H1 (cell line): ENCODE results near the gene GSTA1. TPM values are rescaled to one million over a fixed set of nuclear protein-coding genes. Genes with fewer than 3 reads are reported as not detected.

ENCODE experiments used
- CHD1 ChIP-seq: IDR thresholded peaks from 2 replicates; pipeline ENCODE4 v1.6.1; 2012; ENCODE audit warnings: low read depth, low read length, improper control_type of control experiment
- CHD7 ChIP-seq: fragments of 300-600 bp; sonication (generic); IDR thresholded peaks from 2 replicates; pipeline ENCODE4 v1.7.1; 2012; ENCODE audit warnings: low read length, moderate library complexity, mild to moderate bottlenecking, inconsistent platforms; ENCODE audit not compliant: insufficient replicate concordance
- HDAC6 ChIP-seq: IDR thresholded peaks from one replicate; pipeline ENCODE4 v1.7.1; 2012; ENCODE audit warnings: low read depth, mild to moderate bottlenecking, inconsistent platforms, low read length, moderate library complexity
- RNF2 ChIP-seq: fragments of 200-900, 300-1000 bp; sonication (generic); IDR thresholded peaks from 2 replicates; pipeline ENCODE4 v1.7.1; 2016; ENCODE audit warnings: borderline replicate concordance, low read depth, mild to moderate bottlenecking, antibody characterized with exemption, low read length; ENCODE audit not compliant: poor library complexity, severe bottlenecking; ENCODE audit errors: missing control alignments
- SAP30 ChIP-seq: fragments of 300-600 bp; sonication (generic); IDR thresholded peaks from 2 replicates; pipeline ENCODE4 v1.7.1; 2012; ENCODE audit warnings: low read length, moderate library complexity, mild to moderate bottlenecking, inconsistent platforms; ENCODE audit not compliant: insufficient read depth, insufficient replicate concordance
- TAF1 ChIP-seq: IDR thresholded peaks from 2 replicates; pipeline ENCODE4 v1.6.1; 2011; ENCODE audit warnings: mild to moderate bottlenecking, low read depth, low read length
- TAF7 ChIP-seq: optimal IDR thresholded peaks from 2 replicates; pipeline ENCODE3; 2011; ENCODE audit warnings: low read depth, mild to moderate bottlenecking, inconsistent platforms, low read length, moderate library complexity, borderline replicate concordance
- TCF12 ChIP-seq: IDR thresholded peaks from 2 replicates; pipeline ENCODE4 v1.6.1; 2011; ENCODE audit warnings: low read depth, mild to moderate bottlenecking, low read length
- USF2 ChIP-seq: IDR thresholded peaks from 2 replicates; pipeline ENCODE4 v1.6.1; 2011; ENCODE audit warnings: low read length, improper control_type of control experiment
- polyA plus RNA-seq, 7 experiments: library from polyadenylated mRNA; depleted of rRNA in 3 of 7; stranded (reverse) in 5 of 7; unstranded in 2 of 7; fragments of >200 nt in 5 of 7; fragments of 200-250 nt in 2 of 7; gene quantifications; 1 replicate in 5 of 7; 2 replicates in 1 of 7; 4 replicates in 1 of 7; pipeline versions ENCODE4 v1.2.1 to v1.2.3, GENCODE V29; 2011 to 2013; ENCODE audit warnings: missing spikeins in 2 of 7, mixed read lengths in 2 of 7
- total RNA-seq: library from RNA; stranded (reverse); fragmentation: NEBNext Ultra II Directional; extraction: Animal tissue kit (Norgen Biotek cat#: 25700); gene quantifications from 2 replicates; pipeline ENCODE4 v1.2.1, GENCODE V29; 2021

Gene GSTA1
- total and polyA plus RNA-seq, 2 of the 8 experiments (the other 6 are each of a cell fraction or from before 2014, with no cell fraction given): 0.08 TPM; not detected in 1

GRCh38 chr6:52741872-52742271, 61.7 kb downstream of the GSTA1 start (continued):
- no peak for TF ChIP-seq CHD7
- TF ChIP-seq TAF7: no peak
- no peak for TF ChIP-seq TAF1
- no peak for TF ChIP-seq SAP30
- TF ChIP-seq CHD1: no peak
- no peak for TF ChIP-seq USF2
- no peak for TF ChIP-seq HDAC6
- no peak for TF ChIP-seq TCF12
- no peak for TF ChIP-seq RNF2
